NK-92 treated with Interleukin-12 subunit alpha and Interleukin-12 subunit beta, amount 100 ng/mL, for 24 hours (cell line): ENCODE measurements around the gene CDC42EP1.
"Not testable (repeated sequence)": the region's sequence is repeated elsewhere in the genome, so short reads cannot be mapped to it uniquely, and the experiment has no call there.

ENCODE experiments used
- DNase-seq: peaks from one replicate; lab custom pipeline; 2025; lab: John Stamatoyannopoulos, UW

CDC42EP1 gene

GRCh38 chr22:37559901-37560607 is at the start of gene CDC42EP1:
TSS of gene CDC42EP1 (plus strand) at chr22:37560480. CDS start at chr22:37566350, 5,870 bp downstream.
- no peak for DNase-seq

- DNase-seq, result no peak
These were observed 48.7 kb upstream of the CDC42EP1 start for GRCh38 chr22:37511395-37512104.

GRCh38 chr22:37514526-37515051 is 45.7 kb upstream of the CDC42EP1 start:
- no peak for DNase-seq

- DNase-seq, result no peak
These were observed 44.4 kb upstream of the CDC42EP1 start for GRCh38 chr22:37515901-37516300.

- no peak for DNase-seq
These were observed 43.8 kb upstream of the CDC42EP1 start for GRCh38 chr22:37516456-37516855.

GRCh38 chr22:37517826-37518450 is 42.3 kb upstream of the CDC42EP1 start:
- no peak for DNase-seq

GRCh38 chr22:37518509-37519267 is 41.6 kb upstream of the CDC42EP1 start:
- DNase-seq, result no peak

- no peak for DNase-seq
These were observed 40.7 kb upstream of the CDC42EP1 start, which contains the start of gene CARD10 for GRCh38 chr22:37519268-37520195. TSS of gene CARD10 (minus strand) at chr22:37519415. CDS start at chr22:37519200, 215 bp downstream.

GRCh38 chr22:37520776-37521191 is 39.5 kb upstream of the CDC42EP1 start:
- no peak for DNase-seq

GRCh38 chr22:37521236-37521739 is 39.0 kb upstream of the CDC42EP1 start:
- DNase-seq, result no peak

- no peak for DNase-seq
These were observed 37.8 kb upstream of the CDC42EP1 start for GRCh38 chr22:37522482-37522881.

- DNase-seq, result no peak
These were observed 35.1 kb upstream of the CDC42EP1 start for GRCh38 chr22:37525073-37525745.

- DNase-seq, result no peak
These were observed 34.4 kb upstream of the CDC42EP1 start for GRCh38 chr22:37525746-37526350.

- no peak for DNase-seq
These were observed 33.9 kb upstream of the CDC42EP1 start for GRCh38 chr22:37526376-37526775.

- not testable (repeated sequence) for DNase-seq
These were observed 33.1 kb upstream of the CDC42EP1 start for GRCh38 chr22:37527081-37527752.

- DNase-seq, result not testable (repeated sequence)
These were observed 32.3 kb upstream of the CDC42EP1 start for GRCh38 chr22:37527952-37528351.

GRCh38 chr22:37529652-37530345 is 30.5 kb upstream of the CDC42EP1 start:
- no peak for DNase-seq

GRCh38 chr22:37533995-37534394 is 26.3 kb upstream of the CDC42EP1 start:
- no peak for DNase-seq
